ENCODE data around the gene FAM180A. TPM values are rescaled to one million over a fixed set of nuclear protein-coding genes. Genes with fewer than 3 reads are reported as not detected.

Gene FAM180A
- polyA plus RNA-seq, 1 of the 3 experiments (the other 2 are of a cell fraction) = 0.08 TPM

DNA sequence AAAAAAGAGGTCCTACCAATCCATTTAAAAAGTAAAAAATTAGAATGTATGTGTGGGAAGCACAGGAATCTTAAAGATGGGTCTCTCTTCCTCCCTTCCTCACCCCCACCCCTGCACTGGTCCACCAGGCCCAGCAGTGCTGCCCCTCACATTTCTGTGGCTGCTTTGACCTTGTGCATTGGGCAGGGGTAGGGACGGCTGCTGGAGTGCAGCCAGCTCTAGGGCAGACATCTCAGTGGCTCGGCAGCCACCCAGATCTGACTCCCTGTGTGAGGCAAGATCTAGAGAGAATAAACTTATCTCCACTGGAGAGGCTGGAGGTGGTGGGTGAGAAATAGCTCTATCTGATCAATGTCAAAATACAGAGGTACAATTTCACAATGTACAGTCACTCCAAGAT, 6.7 kb downstream of the FAM180A start:
- Histone ChIP-seq H3K9me2 (no peaks in the 10 kb centered on the region), H2AFZ (ENCODE audit: low read depth) (no peak overlapping the region), H3K27me3 (ENCODE audit: insufficient read depth) (no peaks in the 10 kb centered on the region), H3K4me1 (ENCODE audit: control insufficient read depth in 1 of 2, insufficient read depth in 2 of 2, low read depth in 1 of 2, low read length in 1 of 2) (peaks cover 0 to 20% of the 10 kb centered on the region in 2 experiments; a peak in 2 of 4 replicates), H3K9me3 (no peaks in the 10 kb centered on the region), H3K9ac (no peak overlapping the region), H3K36me3 (replicated peaks in 1 of 2; ENCODE audit: control insufficient read depth in 1 of 2, insufficient read depth in 2 of 2, low read length in 1 of 2) (no peaks in the 10 kb centered on the region), H4K20me1 (ENCODE audit: insufficient read depth) (no peaks in the 10 kb centered on the region), H3F3A (replicated peaks; ENCODE audit: insufficient read depth) (peaks cover 38% of the 10 kb centered on the region), H3K4me3 (ENCODE audit: low read depth in 2 of 2, low read length in 1 of 2) (no peak overlapping the region), H3K27ac (ENCODE audit: low read depth in 2 of 2, low read length in 1 of 2) (no peak overlapping the region), H3K4me2 (no peak overlapping the region), H3K79me2 (ENCODE audit: insufficient read depth) (no peaks in the 10 kb centered on the region)
- ChIA-PET CTCF (interaction anchor here (0.8 to 1.4 kb wide), 6 partner anchors 9 to 406 kb away, joined by 3 to 4 read pairs (median 4); no protein-coding TSS in a partner anchor), POLR2A (no interaction called here)
- TF ChIP-seq, protein P1, sequence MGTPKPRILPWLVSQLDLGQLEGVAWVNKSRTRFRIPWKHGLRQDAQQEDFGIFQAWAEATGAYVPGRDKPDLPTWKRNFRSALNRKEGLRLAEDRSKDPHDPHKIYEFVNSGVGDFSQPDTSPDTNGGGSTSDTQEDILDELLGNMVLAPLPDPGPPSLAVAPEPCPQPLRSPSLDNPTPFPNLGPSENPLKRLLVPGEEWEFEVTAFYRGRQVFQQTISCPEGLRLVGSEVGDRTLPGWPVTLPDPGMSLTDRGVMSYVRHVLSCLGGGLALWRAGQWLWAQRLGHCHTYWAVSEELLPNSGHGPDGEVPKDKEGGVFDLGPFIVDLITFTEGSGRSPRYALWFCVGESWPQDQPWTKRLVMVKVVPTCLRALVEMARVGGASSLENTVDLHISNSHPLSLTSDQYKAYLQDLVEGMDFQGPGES (IDR thresholded peaks at IDR 0.05; ENCODE audit: low read depth, low read length) = no peak
- TF ChIP-seq SMC3 (IDR thresholded peaks at IDR 0.05; ENCODE audit: low read depth, low read length) (no peak), NRF1 (IDR thresholded peaks at IDR 0.05; ENCODE audit: low read depth, low read length) (no peak), YY1 (IDR thresholded peaks at IDR 0.05; ENCODE audit: low read depth) (no peak), RXRA (IDR thresholded peaks at IDR 0.05; ENCODE audit: borderline replicate concordance, low read depth) (no peak), ELF1 (IDR thresholded peaks at IDR 0.05) (no peak), TEAD4 (IDR thresholded peaks at IDR 0.05; ENCODE audit: borderline replicate concordance, insufficient read depth) (no peak), NFIC (IDR thresholded peaks at IDR 0.05; ENCODE audit: borderline replicate concordance) (no peak), POLR2AphosphoS5 (IDR thresholded peaks at IDR 0.05; ENCODE audit: low read depth, low read length) (no peak), FOXJ3 (CRISPR knock-in tag; IDR thresholded peaks at IDR 0.05) (no peak), RAD21 (IDR thresholded peaks at IDR 0.05; ENCODE audit: low read length) (no peak), EP300 (IDR thresholded peaks at IDR 0.05; ENCODE audit: borderline replicate concordance in 1 of 2, low read depth in 1 of 2, low read length in 1 of 2) (no peak), MXI1 (IDR thresholded peaks at IDR 0.05; ENCODE audit: low read depth, low read length) (no peak), JUND (IDR thresholded peaks at IDR 0.05) (no peak)
- TF ChIP-seq, protein P2, sequence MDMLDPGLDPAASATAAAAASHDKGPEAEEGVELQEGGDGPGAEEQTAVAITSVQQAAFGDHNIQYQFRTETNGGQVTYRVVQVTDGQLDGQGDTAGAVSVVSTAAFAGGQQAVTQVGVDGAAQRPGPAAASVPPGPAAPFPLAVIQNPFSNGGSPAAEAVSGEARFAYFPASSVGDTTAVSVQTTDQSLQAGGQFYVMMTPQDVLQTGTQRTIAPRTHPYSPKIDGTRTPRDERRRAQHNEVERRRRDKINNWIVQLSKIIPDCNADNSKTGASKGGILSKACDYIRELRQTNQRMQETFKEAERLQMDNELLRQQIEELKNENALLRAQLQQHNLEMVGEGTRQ (IDR thresholded peaks at IDR 0.05; ENCODE audit: borderline replicate concordance, low read depth, low read length) = no peak
- TF ChIP-seq, protein P3, sequence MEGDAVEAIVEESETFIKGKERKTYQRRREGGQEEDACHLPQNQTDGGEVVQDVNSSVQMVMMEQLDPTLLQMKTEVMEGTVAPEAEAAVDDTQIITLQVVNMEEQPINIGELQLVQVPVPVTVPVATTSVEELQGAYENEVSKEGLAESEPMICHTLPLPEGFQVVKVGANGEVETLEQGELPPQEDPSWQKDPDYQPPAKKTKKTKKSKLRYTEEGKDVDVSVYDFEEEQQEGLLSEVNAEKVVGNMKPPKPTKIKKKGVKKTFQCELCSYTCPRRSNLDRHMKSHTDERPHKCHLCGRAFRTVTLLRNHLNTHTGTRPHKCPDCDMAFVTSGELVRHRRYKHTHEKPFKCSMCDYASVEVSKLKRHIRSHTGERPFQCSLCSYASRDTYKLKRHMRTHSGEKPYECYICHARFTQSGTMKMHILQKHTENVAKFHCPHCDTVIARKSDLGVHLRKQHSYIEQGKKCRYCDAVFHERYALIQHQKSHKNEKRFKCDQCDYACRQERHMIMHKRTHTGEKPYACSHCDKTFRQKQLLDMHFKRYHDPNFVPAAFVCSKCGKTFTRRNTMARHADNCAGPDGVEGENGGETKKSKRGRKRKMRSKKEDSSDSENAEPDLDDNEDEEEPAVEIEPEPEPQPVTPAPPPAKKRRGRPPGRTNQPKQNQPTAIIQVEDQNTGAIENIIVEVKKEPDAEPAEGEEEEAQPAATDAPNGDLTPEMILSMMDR (IDR thresholded peaks at IDR 0.05) = no peak
- TF ChIP-seq, protein P4, sequence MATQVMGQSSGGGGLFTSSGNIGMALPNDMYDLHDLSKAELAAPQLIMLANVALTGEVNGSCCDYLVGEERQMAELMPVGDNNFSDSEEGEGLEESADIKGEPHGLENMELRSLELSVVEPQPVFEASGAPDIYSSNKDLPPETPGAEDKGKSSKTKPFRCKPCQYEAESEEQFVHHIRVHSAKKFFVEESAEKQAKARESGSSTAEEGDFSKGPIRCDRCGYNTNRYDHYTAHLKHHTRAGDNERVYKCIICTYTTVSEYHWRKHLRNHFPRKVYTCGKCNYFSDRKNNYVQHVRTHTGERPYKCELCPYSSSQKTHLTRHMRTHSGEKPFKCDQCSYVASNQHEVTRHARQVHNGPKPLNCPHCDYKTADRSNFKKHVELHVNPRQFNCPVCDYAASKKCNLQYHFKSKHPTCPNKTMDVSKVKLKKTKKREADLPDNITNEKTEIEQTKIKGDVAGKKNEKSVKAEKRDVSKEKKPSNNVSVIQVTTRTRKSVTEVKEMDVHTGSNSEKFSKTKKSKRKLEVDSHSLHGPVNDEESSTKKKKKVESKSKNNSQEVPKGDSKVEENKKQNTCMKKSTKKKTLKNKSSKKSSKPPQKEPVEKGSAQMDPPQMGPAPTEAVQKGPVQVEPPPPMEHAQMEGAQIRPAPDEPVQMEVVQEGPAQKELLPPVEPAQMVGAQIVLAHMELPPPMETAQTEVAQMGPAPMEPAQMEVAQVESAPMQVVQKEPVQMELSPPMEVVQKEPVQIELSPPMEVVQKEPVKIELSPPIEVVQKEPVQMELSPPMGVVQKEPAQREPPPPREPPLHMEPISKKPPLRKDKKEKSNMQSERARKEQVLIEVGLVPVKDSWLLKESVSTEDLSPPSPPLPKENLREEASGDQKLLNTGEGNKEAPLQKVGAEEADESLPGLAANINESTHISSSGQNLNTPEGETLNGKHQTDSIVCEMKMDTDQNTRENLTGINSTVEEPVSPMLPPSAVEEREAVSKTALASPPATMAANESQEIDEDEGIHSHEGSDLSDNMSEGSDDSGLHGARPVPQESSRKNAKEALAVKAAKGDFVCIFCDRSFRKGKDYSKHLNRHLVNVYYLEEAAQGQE (IDR thresholded peaks at IDR 0.05; ENCODE audit: low read depth, low read length) = no peak
- TF ChIP-seq, protein P5, sequence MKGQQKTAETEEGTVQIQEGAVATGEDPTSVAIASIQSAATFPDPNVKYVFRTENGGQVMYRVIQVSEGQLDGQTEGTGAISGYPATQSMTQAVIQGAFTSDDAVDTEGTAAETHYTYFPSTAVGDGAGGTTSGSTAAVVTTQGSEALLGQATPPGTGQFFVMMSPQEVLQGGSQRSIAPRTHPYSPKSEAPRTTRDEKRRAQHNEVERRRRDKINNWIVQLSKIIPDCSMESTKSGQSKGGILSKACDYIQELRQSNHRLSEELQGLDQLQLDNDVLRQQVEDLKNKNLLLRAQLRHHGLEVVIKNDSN (IDR thresholded peaks at IDR 0.05; ENCODE audit: borderline replicate concordance, low read depth) = no peak
- 39% methylated on average over 2 of the region's 2 CpGs for WGBS (ENCODE audit: low lambda C conversion rate)
- DNase-seq = no peak
